ENCODE measurements around the gene FGFR2. TPM values are rescaled to one million over a fixed set of nuclear protein-coding genes. Genes with fewer than 3 reads are reported as not detected.

The FGFR2 gene
- total RNA-seq, 1 experiment from 2014 or later = not detected

DNA sequence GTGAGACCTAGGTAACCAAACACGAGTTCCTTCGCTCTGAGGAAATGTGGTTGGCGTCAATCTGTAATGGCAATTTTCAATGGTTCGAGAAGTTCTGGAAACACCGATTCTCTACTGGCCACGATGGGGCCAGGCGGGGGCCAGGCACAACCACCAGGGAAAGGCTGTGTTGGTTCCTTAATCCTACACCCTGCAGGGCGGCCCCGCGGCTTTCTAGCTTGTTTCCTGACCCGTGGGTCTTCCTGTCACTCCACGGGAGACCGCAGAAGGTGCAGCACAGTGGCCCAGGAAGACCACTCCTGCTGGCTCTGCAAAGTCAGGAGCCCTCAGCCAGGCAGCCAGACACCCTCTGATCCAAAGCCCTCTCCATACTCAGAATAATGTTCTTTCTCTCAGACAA is 113.4 kb downstream of the FGFR2 start:
- Histone ChIP-seq H3K27me3 (ENCODE audit: low read length) (no peaks in the 10 kb centered on the region), H3K36me3 (ENCODE audit: insufficient read depth, low read length) (no peaks in the 10 kb centered on the region), H3K27ac (ENCODE audit: low read length) (no peak overlapping the region), H3K4me3 (ENCODE audit: low read length) (no peak overlapping the region), H2AFZ (ENCODE audit: low read length) (no peak overlapping the region), H3K9me2 (replicated peaks; ENCODE audit: insufficient read depth, low read length) (no peaks in the 10 kb centered on the region), H3K4me2 (ENCODE audit: low read depth, low read length, poor library complexity, severe bottlenecking) (no peak overlapping the region), H3K79me2 (ENCODE audit: low read length) (no peaks in the 10 kb centered on the region), H3K9me3 (ENCODE audit: low read length) (no peaks in the 10 kb centered on the region), H4K20me1 (ENCODE audit: insufficient read depth, low read depth, low read length) (no peaks in the 10 kb centered on the region), H3K9ac (ENCODE audit: low read length) (no peak overlapping the region), H3K4me1 (ENCODE audit: low read length) (no peaks in the 10 kb centered on the region)
- DNase-seq = no peak

GRCh38 chr10:121484401-121484800 is 113.8 kb downstream of the FGFR2 start:
- Histone ChIP-seq H3K4me3 (ENCODE audit: low read length) (no peak overlapping the region), H3K36me3 (ENCODE audit: insufficient read depth, low read length) (no peaks in the 10 kb centered on the region), H3K27ac (ENCODE audit: low read length) (no peak overlapping the region), H3K79me2 (ENCODE audit: low read length) (no peaks in the 10 kb centered on the region), H4K20me1 (ENCODE audit: insufficient read depth, low read depth, low read length) (no peaks in the 10 kb centered on the region), H3K4me1 (ENCODE audit: low read length) (no peaks in the 10 kb centered on the region), H3K4me2 (ENCODE audit: low read depth, low read length, poor library complexity, severe bottlenecking) (no peak overlapping the region), H2AFZ (ENCODE audit: low read length) (no peak overlapping the region), H3K9me3 (ENCODE audit: low read length) (no peaks in the 10 kb centered on the region), H3K9ac (ENCODE audit: low read length) (no peak overlapping the region), H3K9me2 (replicated peaks; ENCODE audit: insufficient read depth, low read length) (no peaks in the 10 kb centered on the region), H3K27me3 (ENCODE audit: low read length) (no peaks in the 10 kb centered on the region)
- no peak for DNase-seq

DNA sequence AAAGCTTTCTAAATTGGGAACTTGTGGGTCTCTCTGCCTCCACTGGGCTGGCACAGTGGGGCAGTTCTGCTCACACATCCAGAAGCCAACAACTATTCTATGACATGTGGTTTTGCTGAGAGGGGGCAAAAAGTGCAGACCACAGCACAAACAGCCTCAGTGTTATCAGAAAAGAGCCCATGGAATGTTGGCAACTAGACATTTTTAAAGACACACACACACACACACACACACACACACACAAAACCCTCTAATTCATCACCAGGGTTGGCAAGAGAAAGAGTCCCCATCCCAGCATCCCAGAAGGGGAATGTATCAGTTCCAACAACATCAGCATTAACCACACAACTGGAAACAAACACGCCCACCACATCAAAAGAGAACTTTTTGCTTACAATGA is 117.1 kb downstream of the FGFR2 start:
- Histone ChIP-seq H2AFZ (ENCODE audit: low read length) (no peak overlapping the region), H3K79me2 (ENCODE audit: low read length) (no peaks in the 10 kb centered on the region), H3K9ac (ENCODE audit: low read length) (no peak overlapping the region), H4K20me1 (ENCODE audit: insufficient read depth, low read depth, low read length) (no peaks in the 10 kb centered on the region; the same call in 1 of the 2 replicates), H3K9me3 (ENCODE audit: low read length) (no peaks in the 10 kb centered on the region), H3K9me2 (replicated peaks; ENCODE audit: insufficient read depth, low read length) (no peaks in the 10 kb centered on the region), H3K27me3 (ENCODE audit: low read length) (no peaks in the 10 kb centered on the region), H3K27ac (ENCODE audit: low read length) (no peak overlapping the region), H3K4me1 (ENCODE audit: low read length) (no peaks in the 10 kb centered on the region), H3K4me2 (ENCODE audit: low read depth, low read length, poor library complexity, severe bottlenecking) (no peak overlapping the region), H3K4me3 (ENCODE audit: low read length) (no peak overlapping the region), H3K36me3 (ENCODE audit: insufficient read depth, low read length) (no peaks in the 10 kb centered on the region)
- DNase-seq = no peak

- Histone ChIP-seq H3K4me2 (ENCODE audit: low read depth, low read length, poor library complexity, severe bottlenecking) (no peak overlapping the region), H3K9ac (ENCODE audit: low read length) (no peak overlapping the region), H3K9me2 (replicated peaks; ENCODE audit: insufficient read depth, low read length) (no peaks in the 10 kb centered on the region), H3K27ac (ENCODE audit: low read length) (no peak overlapping the region), H2AFZ (ENCODE audit: low read length) (no peak overlapping the region), H3K9me3 (ENCODE audit: low read length) (no peaks in the 10 kb centered on the region), H3K4me1 (ENCODE audit: low read length) (no peaks in the 10 kb centered on the region), H3K27me3 (ENCODE audit: low read length) (no peaks in the 10 kb centered on the region), H3K4me3 (ENCODE audit: low read length) (no peak overlapping the region), H4K20me1 (ENCODE audit: insufficient read depth, low read depth, low read length) (no peaks in the 10 kb centered on the region; the same call in 1 of the 2 replicates), H3K79me2 (ENCODE audit: low read length) (no peaks in the 10 kb centered on the region), H3K36me3 (ENCODE audit: insufficient read depth, low read length) (no peaks in the 10 kb centered on the region)
- DNase-seq = no peak
Observed at GRCh38 chr10:121478556-121478955, 119.7 kb downstream of the FGFR2 start.

DNA sequence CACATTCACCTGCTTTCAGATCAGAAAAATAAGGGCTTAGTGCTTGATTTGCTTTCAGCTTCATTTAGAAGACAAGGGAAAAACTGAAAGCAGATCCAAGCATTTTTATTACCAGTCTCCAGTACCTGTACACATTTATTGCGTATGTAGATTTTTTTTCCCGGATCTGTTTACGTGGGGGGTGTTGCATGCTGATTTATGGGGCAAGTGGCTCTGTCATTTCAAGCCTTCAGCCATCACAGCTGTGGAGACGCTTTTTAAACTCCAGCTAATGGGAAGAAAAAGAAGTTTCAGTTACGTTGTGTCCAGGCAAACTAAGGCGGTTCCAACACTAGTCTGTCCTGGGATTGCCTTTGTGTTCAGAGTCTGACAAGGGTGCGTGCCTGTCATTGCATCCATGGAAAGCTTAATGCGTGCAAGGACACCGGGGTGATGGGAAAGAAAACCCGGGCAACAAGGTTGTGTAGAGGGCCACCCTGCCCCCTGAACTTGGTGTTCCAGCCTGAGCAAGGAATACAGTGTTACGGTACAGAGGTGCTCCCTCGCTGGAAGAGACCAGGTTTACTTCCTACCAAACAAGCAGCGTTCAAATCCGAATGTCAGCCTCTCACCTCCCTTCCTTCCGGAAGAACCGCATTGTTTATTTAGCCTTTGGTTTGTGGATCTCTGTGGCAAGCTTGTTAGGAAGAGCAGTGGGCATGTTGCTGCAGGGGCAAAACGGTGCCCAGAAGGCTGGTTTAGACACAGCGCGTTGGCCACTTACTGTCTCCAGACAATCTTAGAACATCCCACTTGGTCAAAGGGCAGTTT is 128.2 kb downstream of the FGFR2 start:
- H3K79me2 ChIP-seq (ENCODE audit: low read length) = no peaks in the 10 kb centered on the region
- H3K9ac ChIP-seq (ENCODE audit: low read length) = no peak overlapping the region
- no peak overlapping the region for H3K27ac ChIP-seq (ENCODE audit: low read length)
- no peaks in the 10 kb centered on the region for H4K20me1 ChIP-seq (ENCODE audit: insufficient read depth, low read depth, low read length)
- no peak for DNase-seq
- H3K4me3 ChIP-seq (ENCODE audit: low read length) = no peak overlapping the region
- no peaks in the 10 kb centered on the region for H3K4me1 ChIP-seq (ENCODE audit: low read length)
- H3K9me3 ChIP-seq (ENCODE audit: low read length) = no peaks in the 10 kb centered on the region
- no peak overlapping the region for H3K4me2 ChIP-seq (ENCODE audit: low read depth, low read length, poor library complexity, severe bottlenecking)
- no peaks in the 10 kb centered on the region for H3K36me3 ChIP-seq (ENCODE audit: insufficient read depth, low read length)
- H2AFZ ChIP-seq (ENCODE audit: low read length) = no peak overlapping the region
- no peaks in the 10 kb centered on the region for H3K27me3 ChIP-seq (ENCODE audit: low read length)
- H3K9me2 ChIP-seq (replicated peaks; ENCODE audit: insufficient read depth, low read length) = no peaks in the 10 kb centered on the region

- no peak overlapping the region for H3K9ac ChIP-seq (ENCODE audit: low read length)
- H3K4me1 ChIP-seq (ENCODE audit: low read length) = no peaks in the 10 kb centered on the region
- no peaks in the 10 kb centered on the region for H4K20me1 ChIP-seq (ENCODE audit: insufficient read depth, low read depth, low read length)
- no peak overlapping the region for H3K4me3 ChIP-seq (ENCODE audit: low read length)
- no peak overlapping the region for H2AFZ ChIP-seq (ENCODE audit: low read length)
- no peaks in the 10 kb centered on the region for H3K9me3 ChIP-seq (ENCODE audit: low read length)
- no peaks in the 10 kb centered on the region for H3K9me2 ChIP-seq (replicated peaks; ENCODE audit: insufficient read depth, low read length)
- DNase-seq = no peak
- H3K79me2 ChIP-seq (ENCODE audit: low read length) = no peaks in the 10 kb centered on the region
- H3K27ac ChIP-seq (ENCODE audit: low read length) = no peak overlapping the region
- H3K27me3 ChIP-seq (ENCODE audit: low read length) = no peaks in the 10 kb centered on the region
- H3K36me3 ChIP-seq (ENCODE audit: insufficient read depth, low read length) = no peaks in the 10 kb centered on the region
- no peak overlapping the region for H3K4me2 ChIP-seq (ENCODE audit: low read depth, low read length, poor library complexity, severe bottlenecking)
Observed at GRCh38 chr10:121468726-121469125, 129.5 kb downstream of the FGFR2 start.

DNA sequence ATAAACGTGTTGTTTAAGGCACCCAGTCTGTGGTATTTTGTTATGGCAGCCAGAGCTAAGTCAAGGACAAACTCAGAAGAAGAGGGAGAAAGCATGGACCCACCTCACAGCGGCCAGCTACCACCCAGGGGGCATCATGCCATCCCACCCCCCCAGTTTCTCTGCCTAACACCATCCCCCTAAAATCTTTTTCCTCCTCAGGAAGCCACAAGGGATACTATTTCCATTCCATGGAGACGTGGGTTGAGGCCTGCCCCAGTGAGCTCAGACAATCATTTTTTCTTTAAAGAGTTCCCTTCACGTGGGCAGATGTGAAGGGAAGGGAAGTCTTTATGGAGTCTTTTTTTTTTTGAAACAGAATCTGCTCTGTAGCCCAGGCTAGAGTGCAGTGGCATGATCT is 131.8 kb downstream of the FGFR2 start:
- H3K79me2 ChIP-seq (ENCODE audit: low read length) = no peaks in the 10 kb centered on the region
- no peaks in the 10 kb centered on the region for H3K36me3 ChIP-seq (ENCODE audit: insufficient read depth, low read length)
- H3K9me2 ChIP-seq (replicated peaks; ENCODE audit: insufficient read depth, low read length) = no peaks in the 10 kb centered on the region
- H3K27ac ChIP-seq (ENCODE audit: low read length) = no peak overlapping the region
- H3K4me2 ChIP-seq (ENCODE audit: low read depth, low read length, poor library complexity, severe bottlenecking) = no peak overlapping the region
- no peak overlapping the region for H3K9ac ChIP-seq (ENCODE audit: low read length)
- no peaks in the 10 kb centered on the region for H3K4me1 ChIP-seq (ENCODE audit: low read length)
- H2AFZ ChIP-seq (ENCODE audit: low read length) = no peak overlapping the region
- no peaks in the 10 kb centered on the region for H3K27me3 ChIP-seq (ENCODE audit: low read length)
- no peak for DNase-seq
- no peak overlapping the region for H3K4me3 ChIP-seq (ENCODE audit: low read length)
- no peaks in the 10 kb centered on the region for H3K9me3 ChIP-seq (ENCODE audit: low read length)
- H4K20me1 ChIP-seq (ENCODE audit: insufficient read depth, low read depth, low read length) = no peaks in the 10 kb centered on the region

DNA sequence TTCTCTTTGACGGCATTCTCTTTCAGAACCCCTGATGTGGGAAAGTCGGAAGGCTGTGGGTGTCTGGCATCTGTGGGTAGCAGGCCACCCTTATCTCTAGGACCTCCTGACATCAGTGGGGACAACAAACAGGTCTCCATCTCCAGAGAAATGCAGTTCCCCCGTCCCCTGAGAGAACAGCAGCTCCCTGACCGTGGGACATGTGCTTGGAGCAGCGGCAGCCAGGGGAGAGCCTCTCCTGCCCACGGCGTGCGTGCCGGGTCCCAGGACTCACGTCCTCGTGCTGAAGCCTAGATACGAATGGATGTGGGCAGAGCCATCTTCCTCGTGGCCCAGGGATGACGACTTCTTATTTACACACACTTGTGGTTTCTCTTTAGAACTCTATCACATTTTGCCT is 133.0 kb downstream of the FGFR2 start:
- DNase-seq = no peak
- no peaks in the 10 kb centered on the region for H3K9me3 ChIP-seq (ENCODE audit: low read length)
- H3K4me3 ChIP-seq (ENCODE audit: low read length) = no peak overlapping the region
- no peak overlapping the region for H3K4me2 ChIP-seq (ENCODE audit: low read depth, low read length, poor library complexity, severe bottlenecking)
- no peaks in the 10 kb centered on the region for H3K9me2 ChIP-seq (replicated peaks; ENCODE audit: insufficient read depth, low read length)
- no peaks in the 10 kb centered on the region for H3K36me3 ChIP-seq (ENCODE audit: insufficient read depth, low read length)
- no peaks in the 10 kb centered on the region for H3K27me3 ChIP-seq (ENCODE audit: low read length)
- H4K20me1 ChIP-seq (ENCODE audit: insufficient read depth, low read depth, low read length) = no peaks in the 10 kb centered on the region
- no peak overlapping the region for H3K9ac ChIP-seq (ENCODE audit: low read length)
- no peak overlapping the region for H2AFZ ChIP-seq (ENCODE audit: low read length)
- no peaks in the 10 kb centered on the region for H3K4me1 ChIP-seq (ENCODE audit: low read length)
- H3K27ac ChIP-seq (ENCODE audit: low read length) = no peak overlapping the region
- no peaks in the 10 kb centered on the region for H3K79me2 ChIP-seq (ENCODE audit: low read length)

Measured in Karpas-422 (cell line).